DND-41 (cell line): ENCODE measurements around the gene HOXD8.

Experiments used
- EZH2 ChIP-seq: IDR thresholded peaks from 3 replicates; pipeline ENCODE4 v1.6.1; 2012; ENCODE audit warnings: borderline replicate concordance, low read depth, mild to moderate bottlenecking, moderate library complexity, low read length, inconsistent platforms; ENCODE audit not compliant: severe bottlenecking
- TF ChIP-seq, protein P1 (sequence below): IDR thresholded peaks from 2 replicates; pipeline ENCODE4 v1.5.1; 2012; ENCODE audit warnings: borderline replicate concordance, low read length, moderate library complexity, mild to moderate bottlenecking; ENCODE audit not compliant: poor library complexity, severe bottlenecking; ENCODE audit errors: extremely low read depth

GRCh38 chr2:176083796-176084261 is 45.7 kb upstream of the HOXD8 start, which contains the start of gene EVX2:
- TF ChIP-seq EZH2, result no peak
- TF ChIP-seq, protein P1, sequence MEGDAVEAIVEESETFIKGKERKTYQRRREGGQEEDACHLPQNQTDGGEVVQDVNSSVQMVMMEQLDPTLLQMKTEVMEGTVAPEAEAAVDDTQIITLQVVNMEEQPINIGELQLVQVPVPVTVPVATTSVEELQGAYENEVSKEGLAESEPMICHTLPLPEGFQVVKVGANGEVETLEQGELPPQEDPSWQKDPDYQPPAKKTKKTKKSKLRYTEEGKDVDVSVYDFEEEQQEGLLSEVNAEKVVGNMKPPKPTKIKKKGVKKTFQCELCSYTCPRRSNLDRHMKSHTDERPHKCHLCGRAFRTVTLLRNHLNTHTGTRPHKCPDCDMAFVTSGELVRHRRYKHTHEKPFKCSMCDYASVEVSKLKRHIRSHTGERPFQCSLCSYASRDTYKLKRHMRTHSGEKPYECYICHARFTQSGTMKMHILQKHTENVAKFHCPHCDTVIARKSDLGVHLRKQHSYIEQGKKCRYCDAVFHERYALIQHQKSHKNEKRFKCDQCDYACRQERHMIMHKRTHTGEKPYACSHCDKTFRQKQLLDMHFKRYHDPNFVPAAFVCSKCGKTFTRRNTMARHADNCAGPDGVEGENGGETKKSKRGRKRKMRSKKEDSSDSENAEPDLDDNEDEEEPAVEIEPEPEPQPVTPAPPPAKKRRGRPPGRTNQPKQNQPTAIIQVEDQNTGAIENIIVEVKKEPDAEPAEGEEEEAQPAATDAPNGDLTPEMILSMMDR, result no peak
